Osteocyte (in vitro differentiated cells): Measurements from ENCODE around the gene MKNK1. TPM values are rescaled to one million over a fixed set of nuclear protein-coding genes. Genes with fewer than 3 reads are reported as not detected.

Experiments used
- DNase-seq: peaks from one replicate; pipeline ENCODE4 v3.0.0; 2021; ENCODE audit warnings: mixed read lengths; ENCODE audit not compliant: unreplicated experiment; ENCODE audit errors: extremely low spot score
- H3K27ac Mint-ChIP-seq: one replicate; pipeline ENCODE4 v1.8.0; 2021; ENCODE audit warnings: mild to moderate bottlenecking, mixed read lengths; ENCODE audit not compliant: unreplicated experiment
- H3K27me3 Mint-ChIP-seq: one replicate; pipeline ENCODE4 v1.8.0; 2021; ENCODE audit warnings: mixed read lengths; ENCODE audit not compliant: unreplicated experiment
- H3K36me3 Mint-ChIP-seq: one replicate; pipeline ENCODE4 v1.8.0; 2021; ENCODE audit warnings: mixed read lengths; ENCODE audit not compliant: unreplicated experiment
- H3K4me1 Mint-ChIP-seq: one replicate; pipeline ENCODE4 v1.8.0; 2021; ENCODE audit warnings: mixed read lengths; ENCODE audit not compliant: unreplicated experiment
- H3K4me3 Mint-ChIP-seq: one replicate; pipeline ENCODE4 v1.8.0; 2021; ENCODE audit warnings: mild to moderate bottlenecking, moderate library complexity, mixed read lengths; ENCODE audit not compliant: unreplicated experiment
- H3K9me3 Mint-ChIP-seq: one replicate; pipeline ENCODE4 v1.8.0; 2021; ENCODE audit warnings: mixed read lengths; ENCODE audit not compliant: unreplicated experiment
- CTCF ChIP-seq: fragments of 200-600 bp; sonication (generic); IDR thresholded peaks from 2 replicates; pipeline ENCODE4 v1.5.0; 2021; ENCODE audit warnings: antibody characterized with exemption, mild to moderate bottlenecking, moderate library complexity
- total RNA-seq: library from RNA; stranded (reverse); gene quantifications from 2 replicates; pipeline ENCODE4 v1.2.1, GENCODE V29; 2021

Gene MKNK1
- total RNA-seq, 1 donor from 2014 or later: 32.5 TPM

GRCh38 chr1:46545784-46546183 lies 58.3 kb downstream of the MKNK1 start:
- no peak for TF ChIP-seq CTCF
- no peak for DNase-seq
- Mint-ChIP-seq H3K4me3 (no peak overlapping the region), H3K4me1 (peaks cover 5% of the 10 kb centered on the region), H3K36me3 (no peaks in the 10 kb centered on the region), H3K27me3 (peaks cover 60% of the 10 kb centered on the region), H3K27ac (no peak overlapping the region), H3K9me3 (no peaks in the 10 kb centered on the region)

GRCh38 chr1:46544561-46545240 lies 59.4 kb downstream of the MKNK1 start:
- Mint-ChIP-seq H3K27ac (no peak overlapping the region), H3K4me1 (peaks cover 5% of the 10 kb centered on the region), H3K9me3 (no peaks in the 10 kb centered on the region), H3K36me3 (no peaks in the 10 kb centered on the region), H3K27me3 (peaks cover 59% of the 10 kb centered on the region), H3K4me3 (no peak overlapping the region)
- no peak for TF ChIP-seq CTCF
- DNase-seq: no peak

- Mint-ChIP-seq H3K27ac (no peak overlapping the region), H3K27me3 (peaks cover 57% of the 10 kb centered on the region), H3K4me3 (no peak overlapping the region), H3K36me3 (no peaks in the 10 kb centered on the region), H3K4me1 (peaks cover 2% of the 10 kb centered on the region), H3K9me3 (no peaks in the 10 kb centered on the region)
- no peak for DNase-seq
- no peak for TF ChIP-seq CTCF
Observed at GRCh38 chr1:46543761-46544560, 60.1 kb downstream of the MKNK1 start.

GRCh38 chr1:46543382-46543760 lies 60.7 kb downstream of the MKNK1 start:
- Mint-ChIP-seq H3K4me1 (peaks cover 2% of the 10 kb centered on the region), H3K9me3 (no peaks in the 10 kb centered on the region), H3K4me3 (no peak overlapping the region), H3K27ac (no peak overlapping the region), H3K36me3 (no peaks in the 10 kb centered on the region), H3K27me3 (peaks cover 59% of the 10 kb centered on the region)
- TF ChIP-seq CTCF: no peak
- no peak for DNase-seq

GRCh38 chr1:46539972-46540371 lies 64.1 kb downstream of the MKNK1 start:
- H3K27me3 Mint-ChIP-seq: peaks cover 58% of the 10 kb centered on the region
- peaks cover 3% of the 10 kb centered on the region for H3K36me3 Mint-ChIP-seq
- H3K4me3 Mint-ChIP-seq: no peak overlapping the region
- TF ChIP-seq CTCF: no peak
- H3K4me1 Mint-ChIP-seq: peaks cover 2% of the 10 kb centered on the region
- H3K27ac Mint-ChIP-seq: no peak overlapping the region
- DNase-seq: no peak
- peaks cover 5% of the 10 kb centered on the region for H3K9me3 Mint-ChIP-seq
